K562 (cell line): ENCODE results near the gene HPX. TPM values are rescaled to one million over a fixed set of nuclear protein-coding genes. Genes with fewer than 3 reads are reported as not detected.

Source experiments
- ELF2 ChIP-seq: fragments of 250-450 bp; sonication (Bioruptor Pico); IDR thresholded peaks from 2 replicates; pipeline ENCODE4 v1.5.0; 2021; ENCODE audit warnings: mild to moderate bottlenecking
- KLF16 ChIP-seq: IDR thresholded peaks from 2 replicates; pipeline ENCODE4 v1.6.1; 2016; ENCODE audit warnings: antibody characterized with exemption
- NRF1 ChIP-seq, 2 experiments: fragments of 450-650 bp; IDR thresholded peaks in 1 of 2; conservative IDR thresholded peaks in 1 of 2; 2 replicates each; pipeline ENCODE4 v1.6.1; 2014; ENCODE audit warnings: mild to moderate bottlenecking in 2 of 2
- OTX1 ChIP-seq: fragments of 450-650 bp; formaldehyde crosslinking; IDR thresholded peaks from 2 replicates; pipeline ENCODE4 v1.4.0; 2022; ENCODE audit warnings: mild to moderate bottlenecking
- PRMT5 ChIP-seq: sonication (generic); formaldehyde crosslinking; IDR thresholded peaks from 2 replicates; pipeline ENCODE4 v1.5.0; 2020; ENCODE audit warnings: missing genetic modification reagents
- RBBP5 ChIP-seq: fragments of 200-600 bp; sonication (generic); IDR thresholded peaks from 2 replicates; pipeline ENCODE4 v1.6.1; 2012; ENCODE audit warnings: borderline replicate concordance, mild to moderate bottlenecking, low read length, control low read depth, inconsistent platforms; ENCODE audit not compliant: insufficient read depth, poor library complexity, severe bottlenecking
- STAG1 ChIP-seq: sonication (generic); formaldehyde crosslinking; IDR thresholded peaks from 2 replicates; pipeline ENCODE4 v1.5.0; 2020; ENCODE audit warnings: missing genetic modification reagents, borderline replicate concordance
- STAT5B ChIP-seq: fragments of 250-450 bp; sonication (Bioruptor Pico); IDR thresholded peaks from 2 replicates; pipeline ENCODE4 v1.8.0; 2021; ENCODE audit warnings: mild to moderate bottlenecking, inconsistent platforms
- TBL1XR1 ChIP-seq, 2 experiments: IDR thresholded peaks; 2 replicates each; pipeline ENCODE4 v1.6.1; 2012; ENCODE audit warnings: improper control_type of control experiment in 2 of 2, low read length in 2 of 2, mild to moderate bottlenecking in 1 of 2
- TOE1 ChIP-seq, 2 experiments: fragments of 450-650 bp in 1 of 2; sonication (generic) in 1 of 2; formaldehyde crosslinking in 1 of 2; IDR thresholded peaks; 2 replicates each; pipeline versions ENCODE4 v1.7.1 to v1.8.0; 2016 to 2022; ENCODE audit warnings: borderline replicate concordance in 2 of 2, mild to moderate bottlenecking in 2 of 2, antibody characterized with exemption in 1 of 2, inconsistent platforms in 1 of 2, low read depth in 1 of 2, missing genetic modification reagents in 1 of 2, moderate library complexity in 1 of 2
- polyA plus RNA-seq, 8 experiments: library from polyadenylated mRNA; depleted of rRNA in 4 of 8; stranded (reverse) in 5 of 8; unstranded in 3 of 8; fragments of >200 nt; fragmentation: Nextera tagmentation in 2 of 8; fragmentation: Illumina TruSeq in 1 of 8; extraction: Ambion mirVana in 2 of 8; extraction: Trizol in 1 of 8; gene quantifications; 2 replicates each; pipeline versions ENCODE4 v1.2.1 to v1.2.3, GENCODE V29; 2011 to 2014; ENCODE audit warnings: inconsistent platforms in 1 of 8, missing spikeins in 1 of 8
- total RNA-seq, 7 experiments: library from RNA; depleted of rRNA in 6 of 7; stranded (reverse); fragments of >200 nt in 6 of 7; fragmentation: Illumina TruSeq in 2 of 7; extraction: Trizol in 2 of 7; gene quantifications; 2 replicates each; pipeline versions ENCODE4 v1.2.1 to v1.2.3, GENCODE V29; 2011 to 2021; ENCODE audit warnings: low replicate concordance in 1 of 7
- TF ChIP-seq, protein P1 (sequence below): sonication (generic); formaldehyde crosslinking; IDR thresholded peaks from 2 replicates; pipeline ENCODE4 v1.9.0; 2022; ENCODE audit warnings: mild to moderate bottlenecking, missing genetic modification reagents
- TF ChIP-seq, protein P2 (sequence below): fragments of 250-450 bp; sonication (Bioruptor Pico); IDR thresholded peaks from 2 replicates; pipeline ENCODE4 v1.5.0; 2021; ENCODE audit warnings: mild to moderate bottlenecking, moderate library complexity
- TF ChIP-seq, protein P3 (sequence below), 2 experiments: fragments of 450-650 bp in 1 of 2; sonication (generic) in 1 of 2; formaldehyde crosslinking in 1 of 2; IDR thresholded peaks; 2 replicates each; pipeline versions ENCODE4 v1.7.1 to v1.9.0; 2016 to 2022; ENCODE audit warnings: inconsistent platforms in 1 of 2, mild to moderate bottlenecking in 1 of 2, missing genetic modification reagents in 1 of 2

Gene HPX
- total and polyA plus RNA-seq, 9 of the 15 experiments (the other 6 are each of a cell fraction or from before 2014, with no cell fraction given) = 0.12 to 1.2 (median 0.49) TPM; not detected in 1

DNA sequence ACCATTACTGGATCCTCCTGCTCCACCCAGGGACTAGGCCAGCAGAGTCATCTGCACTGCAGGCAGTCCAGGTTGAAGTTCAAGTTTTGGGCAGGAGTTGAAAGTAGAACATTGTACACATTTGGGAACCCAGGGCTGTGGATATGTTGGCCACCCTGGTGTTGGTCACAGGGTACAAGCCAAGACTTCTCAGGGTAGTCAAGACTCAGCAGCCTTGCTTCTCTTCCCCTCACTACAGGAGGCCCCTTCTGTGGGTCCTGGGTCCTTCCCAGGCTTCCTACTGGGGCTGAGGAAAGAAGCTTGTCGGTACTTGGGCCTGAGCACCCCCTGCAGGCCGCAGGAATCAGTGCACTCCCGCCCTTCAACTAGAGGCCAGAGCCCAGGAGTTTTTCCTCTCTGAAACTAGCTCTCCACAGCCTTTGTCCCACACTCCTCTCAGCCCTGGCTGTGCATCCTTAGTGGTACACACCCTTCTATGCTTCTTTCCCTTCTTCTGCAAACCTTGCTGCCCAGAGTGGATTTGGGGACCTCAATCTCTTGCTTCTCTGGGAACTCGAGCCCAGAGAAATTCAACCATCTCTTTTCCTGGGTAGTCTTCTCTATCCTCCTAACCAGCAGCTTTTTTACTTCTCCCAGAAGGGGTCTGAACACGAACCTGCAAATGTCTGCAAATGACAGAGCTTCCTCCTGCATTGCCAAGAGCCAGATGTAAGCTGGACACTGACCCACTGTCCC, 2.6 kb upstream of the HPX start (continued):
- TF ChIP-seq, protein P1, sequence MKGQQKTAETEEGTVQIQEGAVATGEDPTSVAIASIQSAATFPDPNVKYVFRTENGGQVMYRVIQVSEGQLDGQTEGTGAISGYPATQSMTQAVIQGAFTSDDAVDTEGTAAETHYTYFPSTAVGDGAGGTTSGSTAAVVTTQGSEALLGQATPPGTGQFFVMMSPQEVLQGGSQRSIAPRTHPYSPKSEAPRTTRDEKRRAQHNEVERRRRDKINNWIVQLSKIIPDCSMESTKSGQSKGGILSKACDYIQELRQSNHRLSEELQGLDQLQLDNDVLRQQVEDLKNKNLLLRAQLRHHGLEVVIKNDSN (CRISPR knock-in tag) = no peak
- no peak for TF ChIP-seq STAT5B (CRISPR knock-in tag)
- TF ChIP-seq KLF16 = 0 out of 2 replicates have a peak, but pooled peaks have one; percentile 29
- TF ChIP-seq STAG1 (CRISPR knock-in tag) = peak; percentile 44; the same call in 1 of the 2 replicates
- TF ChIP-seq, protein P2, sequence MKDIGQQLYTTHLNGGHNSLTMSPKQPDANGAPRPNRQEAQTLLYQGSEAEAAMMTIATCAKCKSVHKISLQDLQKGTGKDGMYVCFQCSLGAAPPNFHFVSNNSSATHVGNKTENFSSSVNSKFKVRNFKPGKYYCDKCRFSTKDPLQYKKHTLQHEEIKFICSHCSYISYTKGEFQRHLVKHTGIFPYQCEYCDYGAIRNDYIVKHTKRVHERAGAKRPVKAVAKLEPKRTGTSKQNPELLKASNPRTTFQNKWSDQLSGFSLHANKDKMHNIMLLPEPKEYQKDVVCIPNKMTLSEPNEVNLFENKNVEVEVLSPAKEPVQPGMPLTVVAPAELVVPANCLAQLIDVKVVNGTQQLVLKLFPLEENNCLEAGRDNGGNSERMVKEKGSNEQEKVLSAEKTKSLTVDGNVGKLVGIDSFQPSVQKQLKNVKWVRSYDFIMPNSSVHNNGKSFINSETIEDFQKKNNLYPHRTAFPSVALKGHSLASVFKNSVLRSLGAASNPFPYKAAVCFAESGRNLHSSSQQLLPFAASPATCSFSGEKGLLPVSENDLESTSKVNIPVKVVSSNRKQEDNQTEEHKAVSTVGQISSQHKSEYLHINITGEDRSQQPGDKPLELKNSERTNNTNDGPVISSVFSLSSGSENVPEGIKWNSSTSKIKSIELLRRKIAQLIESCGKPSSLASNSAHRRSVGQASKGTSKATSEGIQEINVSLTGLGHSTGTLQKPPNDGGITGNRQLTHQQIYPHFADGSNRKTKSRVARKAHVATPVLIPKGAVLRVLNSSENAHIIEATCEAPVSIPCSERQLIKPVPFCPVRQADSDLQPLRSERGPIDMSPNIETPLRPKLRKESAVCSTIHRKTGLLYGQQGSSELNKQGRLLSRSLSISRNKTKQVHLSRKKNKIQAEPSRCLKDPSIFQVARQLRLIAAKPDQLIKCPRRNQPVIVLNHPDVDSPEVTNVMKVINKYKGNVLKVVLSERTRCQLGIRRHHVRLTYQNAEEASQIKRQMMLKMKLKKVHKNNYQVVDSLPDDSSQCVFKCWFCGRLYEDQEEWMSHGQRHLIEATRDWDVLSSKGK (CRISPR knock-in tag) = no peak
- TF ChIP-seq TBL1XR1 (IDR thresholded peaks at IDR 0.05; ENCODE audit: low read length in 2 of 2) = no peak
- no peak for TF ChIP-seq TOE1 (IDR thresholded peaks at IDR 0.05; ENCODE audit: borderline replicate concordance)
- no peak for TF ChIP-seq TOE1 (CRISPR knock-in tag; IDR thresholded peaks at IDR 0.05; ENCODE audit: borderline replicate concordance, low read depth)
- no peak for TF ChIP-seq PRMT5
- no peak for TF ChIP-seq ELF2 (CRISPR knock-in tag)
- no peak for TF ChIP-seq NRF1 (conservative IDR thresholded peaks at IDR 0.05 in 1 of 2, IDR thresholded peaks at IDR 0.05 in 1 of 2)
- no peak for TF ChIP-seq RBBP5
- TF ChIP-seq, protein P3, sequence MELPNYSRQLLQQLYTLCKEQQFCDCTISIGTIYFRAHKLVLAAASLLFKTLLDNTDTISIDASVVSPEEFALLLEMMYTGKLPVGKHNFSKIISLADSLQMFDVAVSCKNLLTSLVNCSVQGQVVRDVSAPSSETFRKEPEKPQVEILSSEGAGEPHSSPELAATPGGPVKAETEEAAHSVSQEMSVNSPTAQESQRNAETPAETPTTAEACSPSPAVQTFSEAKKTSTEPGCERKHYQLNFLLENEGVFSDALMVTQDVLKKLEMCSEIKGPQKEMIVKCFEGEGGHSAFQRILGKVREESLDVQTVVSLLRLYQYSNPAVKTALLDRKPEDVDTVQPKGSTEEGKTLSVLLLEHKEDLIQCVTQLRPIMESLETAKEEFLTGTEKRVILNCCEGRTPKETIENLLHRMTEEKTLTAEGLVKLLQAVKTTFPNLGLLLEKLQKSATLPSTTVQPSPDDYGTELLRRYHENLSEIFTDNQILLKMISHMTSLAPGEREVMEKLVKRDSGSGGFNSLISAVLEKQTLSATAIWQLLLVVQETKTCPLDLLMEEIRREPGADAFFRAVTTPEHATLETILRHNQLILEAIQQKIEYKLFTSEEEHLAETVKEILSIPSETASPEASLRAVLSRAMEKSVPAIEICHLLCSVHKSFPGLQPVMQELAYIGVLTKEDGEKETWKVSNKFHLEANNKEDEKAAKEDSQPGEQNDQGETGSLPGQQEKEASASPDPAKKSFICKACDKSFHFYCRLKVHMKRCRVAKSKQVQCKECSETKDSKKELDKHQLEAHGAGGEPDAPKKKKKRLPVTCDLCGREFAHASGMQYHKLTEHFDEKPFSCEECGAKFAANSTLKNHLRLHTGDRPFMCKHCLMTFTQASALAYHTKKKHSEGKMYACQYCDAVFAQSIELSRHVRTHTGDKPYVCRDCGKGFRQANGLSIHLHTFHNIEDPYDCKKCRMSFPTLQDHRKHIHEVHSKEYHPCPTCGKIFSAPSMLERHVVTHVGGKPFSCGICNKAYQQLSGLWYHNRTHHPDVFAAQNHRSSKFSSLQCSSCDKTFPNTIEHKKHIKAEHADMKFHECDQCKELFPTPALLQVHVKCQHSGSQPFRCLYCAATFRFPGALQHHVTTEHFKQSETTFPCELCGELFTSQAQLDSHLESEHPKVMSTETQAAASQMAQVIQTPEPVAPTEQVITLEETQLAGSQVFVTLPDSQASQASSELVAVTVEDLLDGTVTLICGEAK (IDR thresholded peaks at IDR 0.05) = no peak
- TF ChIP-seq, protein P3 (CRISPR knock-in tag; IDR thresholded peaks at IDR 0.05) = no peak
- TF ChIP-seq OTX1 (CRISPR knock-in tag) = no peak
